Right cardiac atrium (tissue), 5 donors: Measurements from ENCODE around the gene NACC2. TPM values are rescaled to one million over a fixed set of nuclear protein-coding genes. Genes with fewer than 3 reads are reported as not detected.

Experiments used
- ATAC-seq, 2 donors: fragments of 200-7000 bp; cut with Tn5 transposase; one replicate each; pipeline versions ENCODE4 v1.8.0 to v1.9.1; 2020; ENCODE audit warnings: moderate library complexity in 2 of 2, mild to moderate bottlenecking in 1 of 2
- DNase-seq, 3 donors: peaks; one replicate each; pipeline ENCODE4 v3.0.0-alpha.2; 2020
- H3K27ac ChIP-seq: one replicate; pipeline ENCODE4 v1.5.1; 2013; ENCODE audit warnings: mild to moderate bottlenecking, low read length, control low read depth, moderate library complexity
- H3K27me3 ChIP-seq: one replicate; pipeline ENCODE4 v1.6.1; 2013; ENCODE audit not compliant: control insufficient read depth, insufficient read depth
- H3K4me1 ChIP-seq: one replicate; pipeline ENCODE4 v1.6.1; 2013; ENCODE audit warnings: low read length; ENCODE audit not compliant: control insufficient read depth, insufficient read depth
- H3K4me3 ChIP-seq: one replicate; pipeline ENCODE4 v1.5.1; 2013; ENCODE audit warnings: low read length, control low read depth
- H3K9me3 ChIP-seq: one replicate; pipeline ENCODE4 v1.6.1; 2013; ENCODE audit warnings: low read length; ENCODE audit not compliant: control insufficient read depth
- WGBS: extraction: QIAGEN DNeasy Blood & Tissue Kit; methylation state at CpG from one replicate; pipeline ENCODE4 v1.1.7; 2013; 5-methylcytosine and 5-hydroxymethylcytosine counted together
- intact Hi-C, 4 donors: fragments of 100-400 bp; cut with DNase I; formaldehyde crosslinking; loops; one replicate each; pipeline versions ENCODE4 v1.11.0 to v1.14.0; 2022 to 2023
- polyA plus RNA-seq: library from polyadenylated mRNA; stranded (reverse); fragments of 200-250 nt; gene quantifications from one replicate; pipeline ENCODE4 v1.2.3, GENCODE V29; 2013
- total RNA-seq, 4 donors: library from RNA; stranded (reverse); fragmentation: NEBNext Ultra II Directional; extraction: Animal tissue kit (Norgen Biotek cat#: 25700); gene quantifications; one replicate each; pipeline ENCODE4 v1.2.1, GENCODE V29; 2021
- donor health status: healthy with polysubstance abuse.
- donor health status: DM: no; HTN: yes; CAD: no.
- donor health status: DM: no; HTN: no; CAD: no.
- donor health status: DM: no; HTN: yes; CAD: no; lungs with severe emphysema.
- donor health status: DM: yes; HTN: yes; CAD: no.

NACC2 gene
- total and polyA plus RNA-seq, 5 donors: 19.4 to 45.3 (median 34.1) TPM

GRCh38 chr9:136022731-136023409, 72.2 kb downstream of the NACC2 start:
- no peaks in the 10 kb centered on the region for H3K9me3 ChIP-seq
- ATAC-seq (no peak), DNase-seq (peak in 1 of 3 donors; percentile 52)
- intact Hi-C loops: no loop called here
- peaks cover 10% of the 10 kb centered on the region for H3K4me1 ChIP-seq
- WGBS: 90% methylated on average over 22 of the region's 22 CpGs
- no peaks in the 10 kb centered on the region for H3K27me3 ChIP-seq
- no peak overlapping the region for H3K27ac ChIP-seq
- no peak overlapping the region for H3K4me3 ChIP-seq

- WGBS: 88% methylated on average over 19 of the region's 19 CpGs
- Histone ChIP-seq H3K27me3 (no peaks in the 10 kb centered on the region), H3K4me3 (no peak overlapping the region), H3K9me3 (no peaks in the 10 kb centered on the region), H3K27ac (no peak overlapping the region), H3K4me1 (peaks cover 10% of the 10 kb centered on the region)
- intact Hi-C loops: no loop called here
- peak in 1 of 2 donors; percentile 3 for ATAC-seq
- DNase-seq: peak in 2 of 3 donors; percentile 12 to 52
These were observed 73.0 kb downstream of the NACC2 start for GRCh38 chr9:136021872-136022681.

GRCh38 chr9:136021171-136021871, 73.8 kb downstream of the NACC2 start:
- DNase-seq (peak in 1 of 3 donors; percentile 11), ATAC-seq (no peak)
- Histone ChIP-seq H3K27ac (no peak overlapping the region), H3K9me3 (no peaks in the 10 kb centered on the region), H3K4me3 (no peak overlapping the region), H3K4me1 (peaks cover 10% of the 10 kb centered on the region), H3K27me3 (no peaks in the 10 kb centered on the region)
- 85% methylated on average over 25 of the region's 25 CpGs for WGBS
- intact Hi-C loops: no loop called here

GRCh38 chr9:136020671-136021070, 74.4 kb downstream of the NACC2 start:
- intact Hi-C loops: no loop called here

GRCh38 chr9:136020206-136020605, 74.9 kb downstream of the NACC2 start:
- Histone ChIP-seq H3K27ac (no peak overlapping the region), H3K4me1 (peaks cover 10% of the 10 kb centered on the region), H3K4me3 (no peak overlapping the region), H3K27me3 (no peaks in the 10 kb centered on the region), H3K9me3 (no peaks in the 10 kb centered on the region)
- peak in 1 of 3 donors; percentile 45 for DNase-seq
- no peak for ATAC-seq
- intact Hi-C loops: no loop called here
- WGBS: 90% methylated on average over 16 of the region's 16 CpGs

More at GRCh38 chr9:136020671-136021070, 74.4 kb downstream of the NACC2 start:
- no peak overlapping the region for H3K27ac ChIP-seq
- H3K27me3 ChIP-seq: no peaks in the 10 kb centered on the region
- peaks cover 10% of the 10 kb centered on the region for H3K4me1 ChIP-seq
- H3K9me3 ChIP-seq: no peaks in the 10 kb centered on the region
- no peak for ATAC-seq
- WGBS: 90% methylated on average over 9 of the region's 9 CpGs
- no peak overlapping the region for H3K4me3 ChIP-seq
- no peak for DNase-seq

GRCh38 chr9:136019681-136020060, 75.4 kb downstream of the NACC2 start:
- DNase-seq (peak in 1 of 3 donors; percentile 34), ATAC-seq (no peak)
- Histone ChIP-seq H3K27me3 (no peaks in the 10 kb centered on the region), H3K9me3 (no peaks in the 10 kb centered on the region), H3K27ac (no peak overlapping the region), H3K4me3 (no peak overlapping the region), H3K4me1 (peaks cover 6% of the 10 kb centered on the region)
- intact Hi-C loops: loop anchor here in 1 of 4 donors (10.0 kb wide), 1 partner anchor 65 kb away; no protein-coding TSS in a partner anchor
- 93% methylated on average over 19 of the region's 19 CpGs for WGBS

GRCh38 chr9:136019041-136019680, 75.9 kb downstream of the NACC2 start:
- H3K9me3 ChIP-seq: no peaks in the 10 kb centered on the region
- DNase-seq: no peak
- WGBS: 84% methylated on average over 28 of the region's 28 CpGs
- peaks cover 4% of the 10 kb centered on the region for H3K4me1 ChIP-seq
- intact Hi-C loops: loop anchor here in 1 of 4 donors (10.0 kb wide), 1 partner anchor 66 kb away; no protein-coding TSS in a partner anchor
- H3K27me3 ChIP-seq: no peaks in the 10 kb centered on the region
- H3K27ac ChIP-seq: no peak overlapping the region
- no peak for ATAC-seq
- no peak overlapping the region for H3K4me3 ChIP-seq

- intact Hi-C loops: loop anchor here in 1 of 4 donors (10.0 kb wide), 1 partner anchor 66 kb away; no protein-coding TSS in a partner anchor
- no peak for ATAC-seq
These were observed 76.6 kb downstream of the NACC2 start for GRCh38 chr9:136018257-136019031.

GRCh38 chr9:136017289-136018190, 77.5 kb downstream of the NACC2 start:
- H3K9me3 ChIP-seq: no peaks in the 10 kb centered on the region
- no peak overlapping the region for H3K27ac ChIP-seq
- DNase-seq (peak; percentile 8 to 55 (median 50)), ATAC-seq (no peak)
- intact Hi-C loops: loop anchor here in 1 of 4 donors (10.0 kb wide), 1 partner anchor 67 kb away; no protein-coding TSS in a partner anchor
- 89% methylated on average over 27 of the region's 27 CpGs for WGBS
- H3K4me3 ChIP-seq: no peak overlapping the region
- no peaks in the 10 kb centered on the region for H3K4me1 ChIP-seq
- no peaks in the 10 kb centered on the region for H3K27me3 ChIP-seq

More at GRCh38 chr9:136018257-136019031, 76.6 kb downstream of the NACC2 start:
- Histone ChIP-seq H3K27ac (no peak overlapping the region), H3K4me1 (no peaks in the 10 kb centered on the region), H3K4me3 (no peak overlapping the region), H3K27me3 (no peaks in the 10 kb centered on the region), H3K9me3 (no peaks in the 10 kb centered on the region)
- 86% methylated on average over 23 of the region's 23 CpGs for WGBS
- DNase-seq: peak in 2 of 3 donors; percentile 10 to 52
